GM12878 (cell line): ENCODE results near the gene NBPF1.
"Not testable (repeated sequence)": the region's sequence is repeated elsewhere in the genome, so short reads cannot be mapped to it uniquely, and the experiment has no call there.

Experiments
- CEBPB ChIP-seq, 2 experiments: fragments of 150-350 bp in 1 of 2; IDR thresholded peaks; 2 replicates each; pipeline ENCODE4 v1.6.1; 2012 to 2014; ENCODE audit warnings: low read depth in 2 of 2, low read length in 2 of 2, borderline replicate concordance in 1 of 2, inconsistent platforms in 1 of 2
- CHD2 ChIP-seq: IDR thresholded peaks from 2 replicates; pipeline ENCODE4 v1.6.1; 2011; ENCODE audit warnings: low read depth, low read length, improper control_type of control experiment, borderline replicate concordance
- CTCF ChIP-seq, 3 experiments: IDR thresholded peaks in 2 of 3; conservative IDR thresholded peaks in 1 of 3; 2 replicates each; pipeline ENCODE4 v1.5.1; 2011; ENCODE audit warnings: low read depth in 3 of 3, low read length in 3 of 3, mild to moderate bottlenecking in 3 of 3, control low read depth in 2 of 3, moderate library complexity in 2 of 3, inconsistent platforms in 1 of 3, mixed read lengths in 1 of 3; ENCODE audit not compliant: control insufficient read depth in 2 of 3, insufficient read depth in 1 of 3; ENCODE audit errors: extremely low read depth in 1 of 3
- EED ChIP-seq: sonication (generic); IDR thresholded peaks from 2 replicates; pipeline ENCODE4 v1.6.1; 2016; ENCODE audit warnings: antibody characterized with exemption, low read depth
- EGR1 ChIP-seq, 2 experiments: IDR thresholded peaks; 1 replicate in 1 of 2; 2 replicates in 1 of 2; pipeline ENCODE4 v1.6.1; 2011 to 2012; ENCODE audit warnings: low read depth in 2 of 2, low read length in 2 of 2, borderline replicate concordance in 1 of 2, mild to moderate bottlenecking in 1 of 2, moderate library complexity in 1 of 2
- EP300 ChIP-seq, 2 experiments: fragments of 150-350 bp in 1 of 2; IDR thresholded peaks; 2 replicates each; pipeline ENCODE4 v1.6.1; 2011 to 2012; ENCODE audit warnings: low read depth in 2 of 2, low read length in 2 of 2, borderline replicate concordance in 1 of 2, improper control_type of control experiment in 1 of 2, inconsistent platforms in 1 of 2; ENCODE audit not compliant: control insufficient read depth in 1 of 2
- FOXM1 ChIP-seq: IDR thresholded peaks from 2 replicates; pipeline ENCODE4 v1.6.1; 2012; ENCODE audit warnings: low read depth, mild to moderate bottlenecking, inconsistent platforms, low read length, moderate library complexity
- JUND ChIP-seq: IDR thresholded peaks from 2 replicates; pipeline ENCODE4 v1.6.1; 2012; ENCODE audit warnings: low read depth, mild to moderate bottlenecking, low read length, improper control_type of control experiment, moderate library complexity
- MAX ChIP-seq: IDR thresholded peaks from 2 replicates; pipeline ENCODE4 v1.6.1; 2012; ENCODE audit warnings: low read depth, low read length, improper control_type of control experiment
- MYC ChIP-seq: IDR thresholded peaks from 2 replicates; pipeline ENCODE4 v1.6.1; 2011; ENCODE audit warnings: mild to moderate bottlenecking, low read length, moderate library complexity, inconsistent platforms; ENCODE audit not compliant: insufficient read depth, insufficient replicate concordance, insufficient read length, severe bottlenecking
- POLR2A ChIP-seq: IDR thresholded peaks from 2 replicates; pipeline ENCODE4 v1.6.1; 2011; ENCODE audit warnings: low read depth, mild to moderate bottlenecking, low read length
- TCF12 ChIP-seq: IDR thresholded peaks from 2 replicates; pipeline ENCODE4 v1.6.1; 2011; ENCODE audit warnings: low read depth, mild to moderate bottlenecking, low read length
- ZBTB33 ChIP-seq: fragments of 450-650 bp; IDR thresholded peaks from 2 replicates; pipeline ENCODE4 v1.6.1; 2017; ENCODE audit warnings: mild to moderate bottlenecking

GRCh38 chr1:16520435-16521287, 92.7 kb downstream of the NBPF1 start:
- TF ChIP-seq JUND; EGR1 (IDR thresholded peaks at IDR 0.05; ENCODE audit: borderline replicate concordance in 1 of 2, low read depth in 2 of 2, low read length in 2 of 2); MYC; EP300 (IDR thresholded peaks at IDR 0.05; ENCODE audit: borderline replicate concordance in 1 of 2, control insufficient read depth in 1 of 2, low read depth in 2 of 2, low read length in 2 of 2); EED; MAX; CHD2; POLR2A; FOXM1; ZBTB33; CEBPB (IDR thresholded peaks at IDR 0.05; ENCODE audit: borderline replicate concordance in 1 of 2, low read depth in 2 of 2, low read length in 2 of 2); CTCF (IDR thresholded peaks at IDR 0.05 in 2 of 3, conservative IDR thresholded peaks at IDR 0.05 in 1 of 3; ENCODE audit: control insufficient read depth in 2 of 3, extremely low read depth in 1 of 3, insufficient read depth in 1 of 3, low read depth in 3 of 3, low read length in 3 of 3); TCF12: not testable (repeated sequence)
